ENCODE data around the gene LTBP3.

Gene LTBP3

DNA sequence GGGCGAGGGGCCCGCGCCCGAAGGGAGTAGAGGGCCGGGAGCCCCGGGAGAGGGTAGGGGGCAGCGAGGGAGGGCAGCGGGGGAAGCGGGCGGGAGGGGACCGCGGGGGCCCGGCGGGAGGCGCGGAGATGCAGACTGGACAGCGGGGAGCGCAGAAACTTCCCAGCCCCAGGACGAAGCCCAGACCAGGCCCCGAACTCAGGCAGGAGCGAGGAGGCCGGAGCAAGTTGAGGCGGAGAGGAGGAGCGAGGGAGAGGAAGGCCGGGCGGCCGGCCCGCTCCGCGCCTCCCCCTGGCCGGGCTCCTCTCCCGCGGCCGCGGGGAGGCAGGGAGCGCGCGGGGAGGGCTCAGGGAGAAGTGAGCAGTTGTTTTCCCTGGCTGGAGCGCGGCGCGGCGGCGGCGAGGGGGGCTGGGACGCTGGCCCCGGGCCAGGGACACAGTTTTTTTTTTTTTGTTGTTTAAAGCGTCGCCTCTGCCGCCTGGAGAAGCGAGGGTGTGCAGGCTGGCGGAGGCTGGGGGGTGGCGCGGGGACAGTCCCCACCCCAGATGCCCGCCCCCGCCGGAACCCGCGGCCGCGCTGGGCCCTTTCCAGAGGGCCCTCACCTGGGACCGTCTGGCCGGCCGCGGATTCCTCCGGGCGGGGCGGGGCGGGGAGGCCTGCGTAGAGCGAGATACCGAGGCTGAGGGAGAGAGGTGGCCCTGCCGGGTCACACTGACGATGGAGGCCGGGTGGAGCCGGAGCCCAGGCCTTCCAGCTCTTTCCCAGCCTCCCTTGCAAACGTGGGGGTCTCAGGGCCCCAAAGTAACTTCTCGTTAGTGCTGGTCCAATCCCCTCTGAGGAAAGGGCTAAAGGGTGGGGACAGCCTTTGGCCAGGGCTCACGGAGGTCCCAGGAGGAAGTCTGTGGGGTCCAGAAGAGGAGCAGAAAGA, at the start of gene LTBP3:
TSS of gene LTBP3 (minus strand) at position 358 of the 928 bp plus-strand sequence. CDS start 400 bp downstream, outside the sequence.
- no peak for DNase-seq (ENCODE audit: low read depth in 2 of 2)

- no peak for DNase-seq (ENCODE audit: low read depth in 2 of 2)
Observed at GRCh38 chr11:65606876-65607613, 48.9 kb upstream of the LTBP3 start.

GRCh38 chr11:65604258-65604657, 46.1 kb upstream of the LTBP3 start:
- no peak for DNase-seq (ENCODE audit: low read depth in 2 of 2)

DNA sequence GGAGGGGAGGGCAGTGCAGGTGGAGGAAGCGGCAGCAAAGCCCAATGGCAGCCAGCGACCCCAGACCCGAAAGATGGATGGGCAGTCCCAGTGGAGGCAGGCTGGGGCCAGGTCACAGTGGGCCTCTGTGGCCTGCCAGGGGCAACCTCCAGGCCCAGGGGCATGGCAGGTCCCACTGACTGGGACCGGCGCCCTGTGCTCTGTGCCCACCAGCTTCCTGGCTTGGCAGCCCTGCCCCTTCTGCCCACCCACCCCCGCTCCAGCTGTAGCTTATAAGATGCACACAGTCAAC, 41.7 kb upstream of the LTBP3 start:
- no peak for DNase-seq (ENCODE audit: low read depth in 2 of 2)

GRCh38 chr11:65599216-65599954, 41.2 kb upstream of the LTBP3 start:
- DNase-seq (ENCODE audit: low read depth in 2 of 2): no peak

- no peak for DNase-seq (ENCODE audit: low read depth in 2 of 2)
Observed at GRCh38 chr11:65598258-65598699, 40.1 kb upstream of the LTBP3 start.

DNA sequence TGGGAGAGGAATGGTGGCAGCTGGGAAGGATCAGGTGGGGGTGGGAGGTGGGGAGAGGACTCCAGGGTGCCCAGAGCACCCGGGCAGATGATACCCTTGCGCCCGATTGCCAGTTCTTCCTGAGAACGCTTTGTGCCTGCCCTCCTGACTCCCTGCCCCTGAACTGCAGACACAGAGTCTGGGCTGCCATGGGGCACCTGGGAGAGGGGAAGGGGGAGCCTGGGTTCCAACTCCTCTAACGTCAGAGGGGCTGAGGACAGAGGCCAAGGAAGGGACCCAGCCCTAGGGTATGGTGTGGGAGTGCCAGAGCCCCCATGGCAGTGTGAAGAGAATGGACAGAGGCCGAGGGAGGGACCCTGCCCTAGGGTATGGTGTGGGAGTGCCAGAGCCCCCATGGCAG, 38.4 kb upstream of the LTBP3 start:
- no peak for DNase-seq (ENCODE audit: low read depth in 2 of 2)

DNA sequence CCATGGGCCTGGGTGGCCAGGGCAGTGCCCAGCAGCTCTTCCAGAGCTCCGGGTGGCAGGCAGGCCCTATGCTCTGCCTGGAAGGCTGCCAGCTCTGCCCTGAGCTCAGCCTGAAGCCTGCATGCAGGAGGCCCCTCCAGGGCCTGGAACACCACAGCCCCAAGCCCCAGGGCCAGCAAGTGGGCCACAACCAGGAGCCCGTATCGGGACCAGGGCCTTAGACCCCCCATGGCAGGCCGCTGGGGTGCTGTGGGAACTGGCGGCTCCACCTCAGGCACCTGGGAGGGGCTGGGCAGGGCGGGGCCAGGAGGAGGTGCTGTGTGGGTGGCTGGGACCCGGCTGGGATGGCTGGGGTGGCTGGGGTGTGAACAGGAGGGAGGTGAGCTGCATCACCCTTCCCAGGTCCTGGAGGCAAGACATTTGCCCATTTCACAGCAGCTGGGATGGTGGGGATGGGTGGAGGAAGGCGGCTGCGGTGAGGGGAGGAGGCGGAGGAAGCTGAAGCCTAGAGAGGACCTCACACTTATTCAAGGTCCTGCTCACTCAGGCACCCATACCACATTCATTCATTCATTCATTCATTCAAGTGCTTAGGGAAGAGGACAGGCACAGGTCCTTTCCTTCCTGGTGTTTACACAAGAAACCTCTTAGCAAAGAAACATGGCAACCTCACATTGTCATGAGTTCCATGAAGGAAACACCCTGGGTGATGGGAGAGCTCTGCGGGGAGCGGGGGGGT, 37.6 kb upstream of the LTBP3 start, which contains the start of gene KCNK7:
TSS of gene KCNK7 (minus strand) at position 258 of the 739 bp plus-strand sequence. CDS start at position 230, 28 bp downstream.
- no peak for DNase-seq (ENCODE audit: low read depth in 2 of 2)

GRCh38 chr11:65595131-65595530, 37.0 kb upstream of the LTBP3 start:
- DNase-seq (ENCODE audit: low read depth in 2 of 2): no peak

GRCh38 chr11:65593518-65594414, 35.6 kb upstream of the LTBP3 start:
- no peak for DNase-seq (ENCODE audit: low read depth in 2 of 2)

DNA sequence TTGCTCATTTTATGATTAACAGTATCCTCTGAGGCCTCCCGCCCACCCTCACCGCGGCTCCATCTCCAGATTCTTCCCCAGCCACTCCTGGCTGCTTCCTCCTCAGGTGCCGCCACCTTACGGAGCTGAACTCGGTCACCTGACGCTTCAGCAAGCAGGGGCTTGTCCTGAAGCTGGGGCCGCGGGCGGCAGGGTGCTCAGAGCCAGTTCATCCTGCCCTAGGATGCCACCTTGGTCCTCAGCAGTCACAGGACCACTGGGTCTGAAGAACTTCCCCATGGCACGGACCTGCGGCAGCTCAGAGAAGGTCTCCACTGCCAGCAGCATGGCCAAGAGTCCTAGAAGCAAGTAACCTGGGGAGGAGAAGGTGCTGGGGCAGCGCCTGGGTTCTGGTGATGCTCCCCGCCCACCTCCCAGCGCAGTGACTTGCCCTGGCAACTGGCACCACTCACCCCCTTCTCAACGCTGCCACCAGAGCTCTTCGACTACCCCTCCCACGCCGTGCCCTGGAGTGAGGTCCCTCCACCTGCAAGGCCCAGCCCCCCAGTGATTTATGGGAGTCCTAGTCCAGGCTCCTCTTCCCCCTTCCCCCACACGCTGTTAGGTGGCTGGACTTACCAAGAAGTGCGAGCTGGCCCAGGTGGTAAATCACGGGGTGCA, 34.8 kb upstream of the LTBP3 start:
- no peak for DNase-seq (ENCODE audit: low read depth in 2 of 2)

DNA sequence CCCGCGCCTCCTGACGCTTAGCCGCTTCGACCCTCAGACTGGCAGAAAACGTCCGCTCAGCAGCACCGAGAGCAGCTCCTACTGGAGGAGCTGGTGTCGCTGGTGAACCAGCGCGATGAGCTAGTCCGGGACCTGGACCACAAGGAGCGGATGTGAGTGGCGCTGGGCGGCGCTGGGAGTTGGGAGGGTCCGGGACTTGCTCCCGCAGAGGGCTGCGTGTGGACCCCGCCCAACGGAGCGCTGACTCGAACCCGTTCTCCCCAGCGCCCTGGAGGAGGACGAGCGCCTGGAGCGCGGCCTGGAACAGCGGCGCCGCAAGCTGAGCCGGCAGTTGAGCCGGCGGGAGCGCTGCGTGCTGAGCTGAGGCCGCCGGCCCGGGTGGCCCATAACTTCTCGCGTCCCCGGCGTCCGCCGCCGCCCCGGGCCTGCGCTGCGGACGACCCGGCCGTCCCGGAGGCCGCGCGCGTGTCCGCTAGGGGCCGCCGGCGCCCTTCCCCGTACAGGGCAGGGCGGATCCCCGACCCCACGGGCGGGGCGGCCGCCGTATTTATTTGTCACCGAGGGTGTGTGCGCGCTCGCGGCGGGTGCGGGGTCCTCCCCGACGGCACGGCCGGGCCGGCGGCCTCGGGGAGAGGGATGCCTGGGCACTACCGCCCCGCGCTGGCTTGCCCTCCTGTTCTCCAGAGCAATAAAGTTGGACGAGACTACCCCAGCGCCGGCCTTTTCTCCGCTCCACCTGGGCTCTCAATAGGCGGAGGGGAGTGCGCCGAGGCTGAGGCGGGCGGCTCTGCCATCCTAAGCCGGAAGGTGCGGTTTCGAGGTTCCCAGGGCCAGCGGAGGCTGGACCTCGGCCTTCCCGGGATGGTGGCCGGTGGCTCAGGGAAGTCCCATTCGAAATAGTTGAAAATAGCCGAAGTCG, 34.0 kb upstream of the LTBP3 start:
- DNase-seq (ENCODE audit: low read depth in 2 of 2): no peak

DNA sequence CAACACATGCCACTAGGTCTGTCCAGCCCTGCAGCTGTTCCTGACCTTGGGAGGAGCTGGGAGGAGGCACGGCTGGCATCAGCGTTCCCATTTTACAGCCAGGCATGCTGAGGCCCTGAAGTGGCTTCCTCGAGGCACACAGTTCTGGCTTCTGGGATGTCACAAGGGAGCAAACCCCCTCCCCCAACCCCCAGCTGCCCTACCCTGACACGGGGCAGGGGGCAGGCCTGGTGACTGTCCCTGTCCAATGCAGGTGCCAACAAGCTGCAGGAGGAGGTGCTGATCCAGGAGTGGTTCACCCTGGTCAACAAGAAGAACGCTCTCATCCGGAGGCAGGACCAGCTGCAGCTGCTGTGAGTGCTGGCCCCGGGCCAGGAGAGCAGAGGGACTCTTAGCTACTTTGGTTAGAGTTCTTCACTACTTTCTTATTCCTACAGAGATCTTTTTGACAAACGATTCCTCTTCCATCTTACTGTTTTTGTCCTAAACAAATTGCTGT, 32.1 kb upstream of the LTBP3 start:
- DNase-seq (ENCODE audit: low read depth in 2 of 2): no peak

DNA sequence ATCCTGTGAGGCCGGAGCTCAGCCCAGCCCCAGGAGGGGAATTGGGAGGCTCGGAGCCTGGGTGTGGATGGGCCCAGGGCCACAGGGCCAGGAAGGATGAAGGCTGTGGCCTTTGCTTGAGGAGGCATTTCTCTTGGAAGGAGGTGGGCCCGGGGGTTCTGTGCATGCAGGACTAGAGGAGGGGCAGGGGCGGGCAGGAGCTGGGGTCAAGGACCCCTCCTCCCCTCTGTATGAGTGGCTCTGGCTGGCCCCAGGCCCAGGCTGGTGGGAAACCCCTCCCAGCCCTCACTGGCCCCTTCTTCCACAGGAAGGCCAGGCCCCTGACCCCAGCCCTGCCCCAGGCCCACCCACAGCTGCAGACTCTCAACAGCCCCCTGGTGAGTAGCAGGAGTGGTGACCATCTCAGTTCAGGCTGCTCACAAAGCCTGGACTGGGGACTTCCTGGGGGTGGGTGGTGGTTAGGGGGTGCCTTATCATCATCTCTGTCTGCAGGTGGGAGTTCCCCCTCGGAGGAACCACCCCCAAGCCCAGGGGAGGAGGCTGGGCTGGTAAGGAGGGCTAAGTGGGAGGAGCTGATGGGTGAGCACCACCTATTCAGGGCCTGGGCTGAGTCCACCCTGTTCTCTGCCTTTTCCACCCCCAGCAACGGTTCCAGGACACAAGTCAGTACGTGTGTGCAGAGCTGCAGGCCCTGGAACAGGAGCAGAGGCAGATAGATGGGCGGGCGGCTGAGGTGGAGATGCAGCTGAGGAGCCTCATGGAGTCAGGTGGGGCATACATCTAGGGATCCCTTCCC, 31.5 kb upstream of the LTBP3 start:
- peak in 1 of 2 donors; percentile 57 for DNase-seq (ENCODE audit: low read depth in 2 of 2)

DNA sequence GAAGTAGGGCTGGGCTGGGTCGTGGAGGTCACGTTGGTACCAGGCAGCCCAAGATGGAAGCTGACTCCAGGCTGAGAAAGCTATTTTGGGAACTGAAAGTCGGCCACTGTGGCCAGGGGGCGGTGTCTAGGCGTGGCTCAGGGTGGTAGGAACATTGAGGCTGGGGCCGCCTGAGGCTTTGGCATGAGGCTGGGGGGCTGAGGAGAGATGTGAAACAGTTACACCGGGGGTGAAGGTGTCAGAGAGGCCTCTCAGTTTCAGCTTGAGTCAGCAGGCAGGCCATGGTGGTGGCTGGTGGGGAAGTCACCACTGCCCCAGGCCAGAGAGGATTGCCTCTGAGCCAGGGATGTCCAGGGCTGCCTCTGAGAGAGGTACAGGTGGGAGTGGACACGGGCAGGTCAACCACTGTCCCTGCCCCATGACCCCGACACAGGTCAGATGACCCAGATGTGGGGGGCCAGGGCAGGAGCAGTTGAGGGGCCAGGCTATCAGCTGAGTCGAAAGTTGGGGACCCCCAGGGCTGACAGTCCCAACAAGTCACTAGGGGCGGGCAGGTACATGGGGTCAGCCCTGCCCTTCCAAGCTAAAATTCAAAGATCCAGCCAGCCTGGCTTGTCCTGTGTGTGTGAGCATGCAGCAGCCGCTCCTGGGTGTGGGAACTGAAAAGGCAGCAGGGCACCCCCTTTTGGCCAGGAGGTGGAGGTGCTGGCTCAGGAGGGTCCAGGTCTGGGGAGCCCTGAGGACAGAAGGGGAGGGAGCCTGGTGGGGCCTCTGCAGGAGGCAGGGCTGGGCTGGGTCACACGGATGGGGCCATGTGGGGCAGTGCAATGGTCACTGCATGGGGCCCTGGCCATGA, 30.3 kb upstream of the LTBP3 start:
- peak; percentile 71 to 79 for DNase-seq (ENCODE audit: low read depth in 2 of 2)

DNA sequence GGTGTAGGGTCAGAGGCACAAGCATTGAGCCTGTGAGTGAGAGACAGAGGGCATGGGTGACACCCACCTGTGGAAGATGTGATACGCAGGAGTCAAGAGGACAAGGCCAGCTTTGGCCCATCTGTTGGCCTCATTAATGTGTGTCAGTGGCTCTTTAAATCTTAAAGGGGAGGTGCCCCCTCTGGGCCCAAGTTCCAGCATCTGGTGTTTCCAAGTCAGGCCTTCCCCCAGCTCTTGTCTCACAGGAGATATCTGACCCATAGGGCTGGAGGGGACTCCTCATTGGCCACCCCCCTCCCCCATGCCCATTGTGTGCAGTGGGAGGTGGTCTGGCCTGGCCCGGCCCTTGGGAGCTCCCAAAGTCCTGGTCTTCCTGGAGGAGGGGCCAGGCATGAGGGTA, 28.5 kb upstream of the LTBP3 start:
- DNase-seq (ENCODE audit: low read depth in 2 of 2): no peak

- no peak for DNase-seq (ENCODE audit: low read depth in 2 of 2)
Observed at GRCh38 chr11:65586247-65586630, 28.1 kb upstream of the LTBP3 start.

All from stimulated activated CD8-positive, alpha-beta memory T cell treated with anti-CD3 and anti-CD28 coated beads, Interleukin-2, amount 100 ng/mL, for 48 hours (primary cell).